ENCODE data around the gene RNF224. TPM values are rescaled to one million over a fixed set of nuclear protein-coding genes. Genes with fewer than 3 reads are reported as not detected.
A peak's percentile ranks its signal among the peaks of the same experiment; 100 is the strongest.

The RNF224 gene
- total RNA-seq, 1 donor from 2014 or later, result not detected

GRCh38 chr9:137228506-137228967, 1.2 kb downstream of the RNF224 start:
- TF ChIP-seq CTCF (conservative IDR thresholded peaks at IDR 0.05; ENCODE audit: low read depth, low read length), result no peak
- DNase-seq (ENCODE audit: low read depth), result no peak
- no peak overlapping the region for H3K4me3 ChIP-seq (ENCODE audit: low read depth, low read length)

GRCh38 chr9:137228968-137229896, 1.9 kb downstream of the RNF224 start:
- H3K4me3 ChIP-seq (ENCODE audit: low read depth, low read length), result no peak overlapping the region
- no peak for DNase-seq (ENCODE audit: low read depth)

GRCh38 chr9:137229903-137230704, 2.8 kb downstream of the RNF224 start:
- no peak for DNase-seq (ENCODE audit: low read depth)
- H3K4me3 ChIP-seq (ENCODE audit: low read depth, low read length), result no peak overlapping the region
- TF ChIP-seq CTCF (conservative IDR thresholded peaks at IDR 0.05; ENCODE audit: low read depth, low read length), result no peak

More at GRCh38 chr9:137228968-137229896, 1.9 kb downstream of the RNF224 start:
- TF ChIP-seq CTCF (conservative IDR thresholded peaks at IDR 0.05; ENCODE audit: low read depth, low read length), result no peak

- DNase-seq (ENCODE audit: low read depth), result no peak
- no peak for TF ChIP-seq CTCF (conservative IDR thresholded peaks at IDR 0.05; ENCODE audit: low read depth, low read length)
- no peak within 1 kb of the TSS for H3K4me3 ChIP-seq (ENCODE audit: low read depth, low read length)
These were observed 3.5 kb downstream of the RNF224 start, which contains the start of gene SLC34A3 for GRCh38 chr9:137230705-137231371. Gene SLC34A3, plus strand, starts transcription at chr9:137230901. Its CDS starts 802 bp downstream, at chr9:137231703.

GRCh38 chr9:137231372-137232039, 4.2 kb downstream of the RNF224 start:
- TF ChIP-seq CTCF (conservative IDR thresholded peaks at IDR 0.05; ENCODE audit: low read depth, low read length), result no peak
- no peak for DNase-seq (ENCODE audit: low read depth)
- H3K4me3 ChIP-seq (ENCODE audit: low read depth, low read length), result peak overlapping the region; percentile 16

GRCh38 chr9:137232101-137232500, 4.8 kb downstream of the RNF224 start:
- DNase-seq (ENCODE audit: low read depth), result no peak
- peak overlapping the region; percentile 16 for H3K4me3 ChIP-seq (ENCODE audit: low read depth, low read length)
- no peak for TF ChIP-seq CTCF (conservative IDR thresholded peaks at IDR 0.05; ENCODE audit: low read depth, low read length)

Measured in epithelial cell of proximal tubule (primary cell).